22Rv1 (cell line): ENCODE measurements around the gene RPTOR.

Experiments used
- H3K27ac ChIP-seq: fragments of 450-650 bp; 2 replicates; pipeline ENCODE4 v1.5.1; 2017
- CTCF ChIP-seq: fragments of 450-650 bp; IDR thresholded peaks from 2 replicates; pipeline ENCODE4 v1.5.1; 2017; ENCODE audit warnings: mild to moderate bottlenecking
- ZFX ChIP-seq: fragments of 450-650 bp; IDR thresholded peaks from 2 replicates; pipeline ENCODE4 v1.6.1; 2017; ENCODE audit warnings: antibody characterized with exemption, borderline replicate concordance

Gene RPTOR

GRCh38 chr17:80593181-80593580 lies 48.5 kb downstream of the RPTOR start:
- no peak overlapping the region for H3K27ac ChIP-seq
- TF ChIP-seq ZFX (no peak), CTCF (no peak)

- TF ChIP-seq CTCF (no peak), ZFX (no peak)
Observed at GRCh38 chr17:80594431-80595269, 50.0 kb downstream of the RPTOR start.

GRCh38 chr17:80596760-80597608 lies 52.3 kb downstream of the RPTOR start:
- no peak for TF ChIP-seq ZFX
- no peak for TF ChIP-seq CTCF
- H3K27ac ChIP-seq = no peak overlapping the region

More at GRCh38 chr17:80594431-80595269, 50.0 kb downstream of the RPTOR start:
- no peak overlapping the region for H3K27ac ChIP-seq

- peak overlapping the region; percentile 72 for H3K27ac ChIP-seq
- TF ChIP-seq ZFX (no peak), CTCF (no peak)
Observed at GRCh38 chr17:80598813-80599545, 54.3 kb downstream of the RPTOR start.

GRCh38 chr17:80599546-80600305 lies 55.1 kb downstream of the RPTOR start:
- H3K27ac ChIP-seq = peak overlapping the region; percentile 72
- TF ChIP-seq CTCF (no peak), ZFX (no peak)

- H3K27ac ChIP-seq = no peak overlapping the region
- no peak for TF ChIP-seq ZFX
- no peak for TF ChIP-seq CTCF
Observed at GRCh38 chr17:80601146-80601545, 56.5 kb downstream of the RPTOR start.
